SK-N-MC (cell line): ENCODE results near the gene UBAC2.

Experiments
- EZH2 ChIP-seq: fragments of 200-600 bp; sonication (generic); IDR thresholded peaks from one replicate; pipeline ENCODE4 v1.6.1; 2017; ENCODE audit warnings: antibody characterized with exemption
- FOXP2 ChIP-seq: optimal IDR thresholded peaks from 2 replicates; pipeline ENCODE3; 2011; ENCODE audit warnings: mild to moderate bottlenecking, moderate library complexity; ENCODE audit not compliant: insufficient read depth; ENCODE audit errors: extremely low read length, control extremely low read depth

GRCh38 chr13:99316224-99316623 is 115.6 kb downstream of the UBAC2 start:
- TF ChIP-seq EZH2 (no peak), FOXP2 (no peak)
